Measurements from ENCODE around the gene ZNF184. TPM values are rescaled to one million over a fixed set of nuclear protein-coding genes. Genes with fewer than 3 reads are reported as not detected.

Gene ZNF184
- total RNA-seq, 1 experiment from 2014 or later: 9.4 TPM

DNA sequence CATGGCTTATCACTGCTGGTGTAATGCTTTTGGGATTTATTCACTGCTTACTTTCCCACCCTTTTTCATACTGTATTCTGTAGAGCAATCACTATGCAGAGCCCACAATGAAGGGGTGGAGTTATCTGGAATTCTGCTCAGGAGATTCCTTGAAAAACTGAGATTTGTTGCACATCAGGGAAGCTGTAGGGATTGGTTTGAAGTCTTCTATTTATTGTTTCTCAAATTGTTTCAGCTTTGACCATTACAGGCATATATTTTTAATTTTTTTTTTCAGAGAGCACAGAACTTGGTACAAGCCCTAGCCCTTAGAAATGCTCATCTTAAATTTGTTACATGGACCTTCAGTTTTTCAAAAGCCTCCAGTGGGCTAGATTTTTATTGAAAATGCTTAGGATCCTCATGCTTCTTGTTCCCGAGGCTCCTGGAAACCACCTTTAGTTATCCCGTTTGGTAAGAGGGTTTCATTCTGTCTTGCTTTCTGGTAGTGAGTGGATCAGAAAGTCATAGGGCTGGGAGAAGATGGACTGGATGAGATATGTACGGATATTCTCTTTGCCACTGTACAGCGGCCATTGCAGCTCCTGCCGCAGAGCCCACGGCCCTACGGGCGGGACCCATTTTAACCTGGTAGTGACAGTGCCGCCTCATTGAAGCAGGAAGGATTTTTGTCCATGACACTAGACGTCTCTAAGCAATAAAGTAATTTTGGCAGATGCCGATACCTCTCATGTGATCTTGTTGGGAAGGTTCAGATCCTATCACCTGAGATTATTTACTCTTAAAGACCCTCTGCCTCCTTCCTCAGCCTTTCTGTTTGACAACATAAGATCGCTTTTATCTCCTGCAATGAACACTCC is 45.3 kb upstream of the ZNF184 start:
- Histone ChIP-seq H3K79me2 (ENCODE audit: insufficient read depth, low read length) (no peaks in the 10 kb centered on the region), H4K20me1 (ENCODE audit: insufficient read depth) (no peaks in the 10 kb centered on the region), H3K27me3 (ENCODE audit: insufficient read depth, low read length) (no peaks in the 10 kb centered on the region), H3K9ac (ENCODE audit: low read length) (peak overlapping the region; percentile 72), H3K4me3 (replicated peaks in 1 of 2; ENCODE audit: low read depth in 1 of 2, low read length in 2 of 2) (peak overlapping the region; percentile 60 to 75), H3K4me2 (ENCODE audit: low read length) (peak overlapping the region; percentile 96), H3K4me1 (ENCODE audit: control insufficient read depth in 1 of 2, insufficient read depth in 2 of 2, low read length in 2 of 2) (peaks cover 0 to 15% of the 10 kb centered on the region in 2 experiments; a peak in 2 of 4 replicates), H2AFZ (ENCODE audit: low read depth, low read length, poor library complexity, severe bottlenecking) (peak overlapping the region; percentile 97), H3K36me3 (ENCODE audit: control insufficient read depth in 1 of 2, insufficient read depth in 2 of 2, low read length in 2 of 2) (no peaks in the 10 kb centered on the region), H3K9me2 (ENCODE audit: insufficient read depth) (no peaks in the 10 kb centered on the region), H3K9me3 (ENCODE audit: control insufficient read depth in 1 of 2, insufficient read depth in 1 of 2, low read depth in 1 of 2, low read length in 2 of 2) (peaks cover 0 to 3% of the 10 kb centered on the region in 2 experiments; a peak in 1 of 4 replicates), H3K27ac (ENCODE audit: low read depth, low read length) (peak overlapping the region; percentile 70; the same call in 1 of the 2 replicates)
- ChIA-PET CTCF (interaction anchor here (0.7 to 2.3 kb wide), 17 partner anchors 9 to 341 kb away, joined by 3 to 12 read pairs (median 4); no protein-coding TSS in a partner anchor), RAD21 (ENCODE audit: low non-redundant PET in 1 of 2, low total read pairs in 2 of 2, uncharacterized antibody in 2 of 2, unreplicated experiment in 2 of 2) (interaction anchor here in 1 of 2 experiments (1.4 kb wide), 1 partner anchor 234 kb away, joined by 5 read pairs; no protein-coding TSS in a partner anchor), POLR2A (interaction anchor here (0.6 to 1.6 kb wide), 3 partner anchors 170 to 328 kb away, joined by 3 to 4 read pairs (median 4); no protein-coding TSS in a partner anchor)
- ATAC-seq (peak; percentile 17), DNase-seq (ENCODE audit: low read depth, low spot score) (no peak)
- no peak for TF ChIP-seq SP1 (IDR thresholded peaks at IDR 0.05; ENCODE audit: low read depth)
- intact Hi-C loops (cut with micrococcal nuclease): loop anchor here (1.0 to 5.0 kb wide), 6 partner anchors 15 to 329 kb away; no protein-coding TSS in a partner anchor
- BruUV-seq (replicated peaks): no TSS peak

DNA sequence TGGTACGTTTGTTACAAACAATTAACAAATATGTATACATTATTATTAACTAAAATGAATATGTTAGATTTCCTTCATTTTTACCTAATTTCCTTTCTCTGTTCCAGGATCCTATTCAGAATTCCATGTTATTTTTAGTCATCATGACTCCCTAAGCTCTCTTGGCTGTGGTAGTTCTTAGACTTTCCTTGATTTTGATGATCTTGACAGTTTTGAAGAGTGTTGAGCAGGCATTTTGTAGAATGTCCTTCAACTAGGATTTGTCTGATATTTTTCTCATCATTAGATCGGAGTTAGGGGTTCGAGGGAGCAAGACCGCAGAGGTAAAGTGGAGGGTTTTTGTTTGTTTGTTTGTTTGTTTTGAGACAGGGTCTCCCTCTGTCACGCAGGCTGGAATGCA is 44.3 kb upstream of the ZNF184 start:
- Histone ChIP-seq H3K9ac (ENCODE audit: low read length) (no peak overlapping the region), H3K27ac (ENCODE audit: low read depth, low read length) (no peak overlapping the region), H3K9me2 (ENCODE audit: insufficient read depth) (no peaks in the 10 kb centered on the region), H4K20me1 (ENCODE audit: insufficient read depth) (no peaks in the 10 kb centered on the region), H3K27me3 (ENCODE audit: insufficient read depth, low read length) (no peaks in the 10 kb centered on the region), H3K4me1 (ENCODE audit: control insufficient read depth in 1 of 2, insufficient read depth in 2 of 2, low read length in 2 of 2) (peaks cover 0 to 15% of the 10 kb centered on the region in 2 experiments; a peak in 2 of 4 replicates), H3K9me3 (ENCODE audit: control insufficient read depth in 1 of 2, insufficient read depth in 1 of 2, low read depth in 1 of 2, low read length in 2 of 2) (peaks cover 0 to 3% of the 10 kb centered on the region in 2 experiments; a peak in 1 of 4 replicates), H3K4me2 (ENCODE audit: low read length) (no peak overlapping the region), H3K79me2 (ENCODE audit: insufficient read depth, low read length) (no peaks in the 10 kb centered on the region), H3K4me3 (replicated peaks in 1 of 2; ENCODE audit: low read depth in 1 of 2, low read length in 2 of 2) (no peak overlapping the region), H2AFZ (ENCODE audit: low read depth, low read length, poor library complexity, severe bottlenecking) (no peak overlapping the region), H3K36me3 (ENCODE audit: control insufficient read depth in 1 of 2, insufficient read depth in 2 of 2, low read length in 2 of 2) (no peaks in the 10 kb centered on the region)
- DNase-seq (ENCODE audit: low read depth, low spot score): no peak
- POLR2A ChIA-PET: no interaction called here
- intact Hi-C loops (cut with micrococcal nuclease): loop anchor here (5.0 kb wide), 1 partner anchor 170 kb away; no protein-coding TSS in a partner anchor
- CTCF ChIA-PET: no interaction called here
- RAD21 ChIA-PET (ENCODE audit: low non-redundant PET in 1 of 2, low total read pairs in 2 of 2, uncharacterized antibody in 2 of 2, unreplicated experiment in 2 of 2): no interaction called here
- no peak for ATAC-seq
- TF ChIP-seq, protein P1, sequence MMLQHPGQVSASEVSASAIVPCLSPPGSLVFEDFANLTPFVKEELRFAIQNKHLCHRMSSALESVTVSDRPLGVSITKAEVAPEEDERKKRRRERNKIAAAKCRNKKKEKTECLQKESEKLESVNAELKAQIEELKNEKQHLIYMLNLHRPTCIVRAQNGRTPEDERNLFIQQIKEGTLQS (IDR thresholded peaks at IDR 0.05): no peak
- TF ChIP-seq, protein P2, sequence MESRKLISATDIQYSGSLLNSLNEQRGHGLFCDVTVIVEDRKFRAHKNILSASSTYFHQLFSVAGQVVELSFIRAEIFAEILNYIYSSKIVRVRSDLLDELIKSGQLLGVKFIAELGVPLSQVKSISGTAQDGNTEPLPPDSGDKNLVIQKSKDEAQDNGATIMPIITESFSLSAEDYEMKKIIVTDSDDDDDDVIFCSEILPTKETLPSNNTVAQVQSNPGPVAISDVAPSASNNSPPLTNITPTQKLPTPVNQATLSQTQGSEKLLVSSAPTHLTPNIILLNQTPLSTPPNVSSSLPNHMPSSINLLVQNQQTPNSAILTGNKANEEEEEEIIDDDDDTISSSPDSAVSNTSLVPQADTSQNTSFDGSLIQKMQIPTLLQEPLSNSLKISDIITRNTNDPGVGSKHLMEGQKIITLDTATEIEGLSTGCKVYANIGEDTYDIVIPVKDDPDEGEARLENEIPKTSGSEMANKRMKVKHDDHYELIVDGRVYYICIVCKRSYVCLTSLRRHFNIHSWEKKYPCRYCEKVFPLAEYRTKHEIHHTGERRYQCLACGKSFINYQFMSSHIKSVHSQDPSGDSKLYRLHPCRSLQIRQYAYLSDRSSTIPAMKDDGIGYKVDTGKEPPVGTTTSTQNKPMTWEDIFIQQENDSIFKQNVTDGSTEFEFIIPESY (IDR thresholded peaks at IDR 0.05; ENCODE audit: extremely low read depth, insufficient replicate concordance, low read length): no peak
- BruUV-seq (replicated peaks): no TSS peak

Data from HCT116 (cell line).